K562 (cell line): ENCODE data around the gene ERVH48-1. TPM values are rescaled to one million over a fixed set of nuclear protein-coding genes. Genes with fewer than 3 reads are reported as not detected.

Experiments used
- CSDE1 ChIP-seq, 2 experiments: fragments of 450-650 bp; IDR thresholded peaks; 2 replicates each; pipeline ENCODE4 v1.6.1; 2016; ENCODE audit warnings: mild to moderate bottlenecking in 1 of 2
- EGR1 ChIP-seq: fragments of 450-650 bp; conservative IDR thresholded peaks from 2 replicates; pipeline ENCODE4 v1.6.1; 2017; ENCODE audit warnings: mild to moderate bottlenecking
- EP400 ChIP-seq: fragments of 450-650 bp; IDR thresholded peaks from 2 replicates; pipeline ENCODE4 v1.6.1; 2017; ENCODE audit warnings: antibody characterized with exemption, mild to moderate bottlenecking, moderate library complexity
- KLF1 ChIP-seq: fragments of 450-650 bp; IDR thresholded peaks from 2 replicates; pipeline ENCODE4 v1.6.1; 2016; ENCODE audit warnings: missing genetic modification characterization, missing compliant biosample characterization
- MBD2 ChIP-seq: sonication (generic); IDR thresholded peaks from 2 replicates; pipeline ENCODE4 v1.6.1; 2016; ENCODE audit warnings: low read depth, borderline replicate concordance
- RNF2 ChIP-seq: sonication (generic); IDR thresholded peaks from 2 replicates; pipeline ENCODE4 v1.6.1; 2016
- SRSF3 ChIP-seq: fragments of 200-400 bp; formaldehyde crosslinking; IDR thresholded peaks from 2 replicates; pipeline ENCODE4 v1.6.1; 2016; ENCODE audit warnings: mild to moderate bottlenecking, low read length, moderate library complexity; ENCODE audit not compliant: insufficient read depth
- ZSCAN29 ChIP-seq: fragments of 450-650 bp; IDR thresholded peaks from 2 replicates; pipeline ENCODE4 v1.6.1; 2017
- polyA plus RNA-seq, 8 experiments: library from polyadenylated mRNA; depleted of rRNA in 4 of 8; stranded (reverse) in 5 of 8; unstranded in 3 of 8; fragments of >200 nt; fragmentation: Nextera tagmentation in 2 of 8; fragmentation: Illumina TruSeq in 1 of 8; extraction: Ambion mirVana in 2 of 8; extraction: Trizol in 1 of 8; gene quantifications; 2 replicates each; pipeline versions ENCODE4 v1.2.1 to v1.2.3, GENCODE V29; 2011 to 2014; ENCODE audit warnings: inconsistent platforms in 1 of 8, missing spikeins in 1 of 8
- total RNA-seq, 7 experiments: library from RNA; depleted of rRNA in 6 of 7; stranded (reverse); fragments of >200 nt in 6 of 7; fragmentation: Illumina TruSeq in 2 of 7; extraction: Trizol in 2 of 7; gene quantifications; 2 replicates each; pipeline versions ENCODE4 v1.2.1 to v1.2.3, GENCODE V29; 2011 to 2021; ENCODE audit warnings: low replicate concordance in 1 of 7
- TF ChIP-seq, protein P1 (sequence below), 2 experiments: fragments of 450-650 bp in 1 of 2; sonication (generic) in 1 of 2; formaldehyde crosslinking in 1 of 2; IDR thresholded peaks; 2 replicates each; pipeline versions ENCODE4 v1.7.1 to v1.9.0; 2016 to 2022; ENCODE audit warnings: inconsistent platforms in 1 of 2, mild to moderate bottlenecking in 1 of 2, missing genetic modification reagents in 1 of 2
- TF ChIP-seq, protein P2 (sequence below), 2 experiments: fragments of 450-650 bp; formaldehyde crosslinking in 1 of 2; IDR thresholded peaks; 2 replicates each; pipeline versions ENCODE4 v1.4.0 to v1.6.1; 2014 to 2020; ENCODE audit warnings: mild to moderate bottlenecking in 2 of 2, borderline replicate concordance in 1 of 2, low read depth in 1 of 2

ERVH48-1 gene
- total and polyA plus RNA-seq, 9 of the 15 experiments (the other 6 are each of a cell fraction or from before 2014, with no cell fraction given) = 0.08 to 0.49 (median 0.16) TPM; not detected in 3

- TF ChIP-seq, protein P1, sequence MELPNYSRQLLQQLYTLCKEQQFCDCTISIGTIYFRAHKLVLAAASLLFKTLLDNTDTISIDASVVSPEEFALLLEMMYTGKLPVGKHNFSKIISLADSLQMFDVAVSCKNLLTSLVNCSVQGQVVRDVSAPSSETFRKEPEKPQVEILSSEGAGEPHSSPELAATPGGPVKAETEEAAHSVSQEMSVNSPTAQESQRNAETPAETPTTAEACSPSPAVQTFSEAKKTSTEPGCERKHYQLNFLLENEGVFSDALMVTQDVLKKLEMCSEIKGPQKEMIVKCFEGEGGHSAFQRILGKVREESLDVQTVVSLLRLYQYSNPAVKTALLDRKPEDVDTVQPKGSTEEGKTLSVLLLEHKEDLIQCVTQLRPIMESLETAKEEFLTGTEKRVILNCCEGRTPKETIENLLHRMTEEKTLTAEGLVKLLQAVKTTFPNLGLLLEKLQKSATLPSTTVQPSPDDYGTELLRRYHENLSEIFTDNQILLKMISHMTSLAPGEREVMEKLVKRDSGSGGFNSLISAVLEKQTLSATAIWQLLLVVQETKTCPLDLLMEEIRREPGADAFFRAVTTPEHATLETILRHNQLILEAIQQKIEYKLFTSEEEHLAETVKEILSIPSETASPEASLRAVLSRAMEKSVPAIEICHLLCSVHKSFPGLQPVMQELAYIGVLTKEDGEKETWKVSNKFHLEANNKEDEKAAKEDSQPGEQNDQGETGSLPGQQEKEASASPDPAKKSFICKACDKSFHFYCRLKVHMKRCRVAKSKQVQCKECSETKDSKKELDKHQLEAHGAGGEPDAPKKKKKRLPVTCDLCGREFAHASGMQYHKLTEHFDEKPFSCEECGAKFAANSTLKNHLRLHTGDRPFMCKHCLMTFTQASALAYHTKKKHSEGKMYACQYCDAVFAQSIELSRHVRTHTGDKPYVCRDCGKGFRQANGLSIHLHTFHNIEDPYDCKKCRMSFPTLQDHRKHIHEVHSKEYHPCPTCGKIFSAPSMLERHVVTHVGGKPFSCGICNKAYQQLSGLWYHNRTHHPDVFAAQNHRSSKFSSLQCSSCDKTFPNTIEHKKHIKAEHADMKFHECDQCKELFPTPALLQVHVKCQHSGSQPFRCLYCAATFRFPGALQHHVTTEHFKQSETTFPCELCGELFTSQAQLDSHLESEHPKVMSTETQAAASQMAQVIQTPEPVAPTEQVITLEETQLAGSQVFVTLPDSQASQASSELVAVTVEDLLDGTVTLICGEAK (IDR thresholded peaks at IDR 0.05) = peak; percentile 46; the same call in 1 of the 2 replicates
- TF ChIP-seq, protein P1 (CRISPR knock-in tag; IDR thresholded peaks at IDR 0.05) = no peak
- TF ChIP-seq RNF2 (peak; percentile 79), MBD2 (peak; percentile 99), ZSCAN29 (no peak), KLF1 (tag) (peak; percentile 91), CSDE1 (IDR thresholded peaks at IDR 0.05) (no peak), EGR1 (peak; percentile 56), EP400 (peak; percentile 73; the same call in 1 of the 2 replicates), SRSF3 (no peak)
- TF ChIP-seq, protein P2, sequence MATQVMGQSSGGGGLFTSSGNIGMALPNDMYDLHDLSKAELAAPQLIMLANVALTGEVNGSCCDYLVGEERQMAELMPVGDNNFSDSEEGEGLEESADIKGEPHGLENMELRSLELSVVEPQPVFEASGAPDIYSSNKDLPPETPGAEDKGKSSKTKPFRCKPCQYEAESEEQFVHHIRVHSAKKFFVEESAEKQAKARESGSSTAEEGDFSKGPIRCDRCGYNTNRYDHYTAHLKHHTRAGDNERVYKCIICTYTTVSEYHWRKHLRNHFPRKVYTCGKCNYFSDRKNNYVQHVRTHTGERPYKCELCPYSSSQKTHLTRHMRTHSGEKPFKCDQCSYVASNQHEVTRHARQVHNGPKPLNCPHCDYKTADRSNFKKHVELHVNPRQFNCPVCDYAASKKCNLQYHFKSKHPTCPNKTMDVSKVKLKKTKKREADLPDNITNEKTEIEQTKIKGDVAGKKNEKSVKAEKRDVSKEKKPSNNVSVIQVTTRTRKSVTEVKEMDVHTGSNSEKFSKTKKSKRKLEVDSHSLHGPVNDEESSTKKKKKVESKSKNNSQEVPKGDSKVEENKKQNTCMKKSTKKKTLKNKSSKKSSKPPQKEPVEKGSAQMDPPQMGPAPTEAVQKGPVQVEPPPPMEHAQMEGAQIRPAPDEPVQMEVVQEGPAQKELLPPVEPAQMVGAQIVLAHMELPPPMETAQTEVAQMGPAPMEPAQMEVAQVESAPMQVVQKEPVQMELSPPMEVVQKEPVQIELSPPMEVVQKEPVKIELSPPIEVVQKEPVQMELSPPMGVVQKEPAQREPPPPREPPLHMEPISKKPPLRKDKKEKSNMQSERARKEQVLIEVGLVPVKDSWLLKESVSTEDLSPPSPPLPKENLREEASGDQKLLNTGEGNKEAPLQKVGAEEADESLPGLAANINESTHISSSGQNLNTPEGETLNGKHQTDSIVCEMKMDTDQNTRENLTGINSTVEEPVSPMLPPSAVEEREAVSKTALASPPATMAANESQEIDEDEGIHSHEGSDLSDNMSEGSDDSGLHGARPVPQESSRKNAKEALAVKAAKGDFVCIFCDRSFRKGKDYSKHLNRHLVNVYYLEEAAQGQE (IDR thresholded peaks at IDR 0.05; ENCODE audit: borderline replicate concordance) = peak; percentile 58
- TF ChIP-seq, protein P2 (CRISPR knock-in tag; IDR thresholded peaks at IDR 0.05; ENCODE audit: low read depth) = peak; percentile 86
These were observed 48.8 kb upstream of the ERVH48-1 start, which contains the start of gene PKNOX1 (continued) for GRCh38 chr21:42973991-42974831.
